Inferior parietal cortex (tissue), 1 donor: Measurements from ENCODE around the gene SETD1B.
A peak's percentile ranks its signal among the peaks of the same experiment; 100 is the strongest.
"Not testable (repeated sequence)": the region's sequence is repeated elsewhere in the genome, so short reads cannot be mapped to it uniquely, and the experiment has no call there.

ENCODE experiments used
- DNase-seq: peaks from one replicate; pipeline ENCODE4 v3.0.0-alpha.2; 2016; ENCODE audit errors: extremely low spot score

Gene SETD1B

GRCh38 chr12:121825041-121825523, 21.3 kb downstream of the SETD1B start:
- DNase-seq, result no peak

- DNase-seq, result no peak
Measured at GRCh38 chr12:121826318-121827150, 22.7 kb downstream of the SETD1B start.

GRCh38 chr12:121827351-121828099, 23.7 kb downstream of the SETD1B start:
- no peak for DNase-seq

DNA sequence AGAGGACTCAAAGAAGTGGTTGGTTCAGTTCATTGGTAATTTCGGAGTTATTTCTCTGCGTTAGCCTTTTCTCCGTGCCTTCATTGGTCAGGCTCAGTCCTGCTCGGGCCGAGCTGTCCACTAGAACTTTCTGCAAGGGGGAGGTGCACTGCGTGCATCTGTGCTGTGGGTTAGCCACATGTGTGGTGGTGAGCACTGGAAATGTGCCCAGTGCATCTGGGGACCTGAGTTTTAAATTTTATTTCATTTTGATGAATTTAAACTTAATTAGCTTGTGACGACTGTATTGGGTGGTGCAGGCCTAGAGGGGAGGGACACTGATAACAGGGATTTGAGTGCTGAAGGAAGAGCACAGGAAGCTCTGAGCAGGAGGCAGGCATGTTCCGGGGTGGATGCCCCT, 24.5 kb downstream of the SETD1B start:
- no peak for DNase-seq

DNA sequence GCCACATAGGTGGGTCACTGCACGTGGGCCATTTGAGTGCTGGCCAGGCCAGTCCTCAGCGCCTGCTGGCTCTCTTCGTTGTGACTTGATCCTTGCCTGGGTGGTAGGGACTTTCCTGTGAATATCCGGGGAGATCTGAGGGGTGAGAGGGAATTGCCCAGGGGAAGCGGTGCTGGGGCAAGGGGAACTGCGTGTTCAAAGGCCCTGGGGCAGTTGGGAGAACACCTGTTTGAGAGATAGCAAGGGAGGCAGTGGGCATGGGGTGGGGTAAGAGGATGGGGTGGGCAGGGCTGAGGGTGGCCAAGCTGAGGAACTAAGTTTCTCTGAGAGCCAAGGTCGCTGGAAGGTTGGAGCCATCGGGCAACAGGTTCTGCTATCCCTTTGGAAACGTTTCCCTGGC, 25.0 kb downstream of the SETD1B start:
- DNase-seq, result no peak

DNA sequence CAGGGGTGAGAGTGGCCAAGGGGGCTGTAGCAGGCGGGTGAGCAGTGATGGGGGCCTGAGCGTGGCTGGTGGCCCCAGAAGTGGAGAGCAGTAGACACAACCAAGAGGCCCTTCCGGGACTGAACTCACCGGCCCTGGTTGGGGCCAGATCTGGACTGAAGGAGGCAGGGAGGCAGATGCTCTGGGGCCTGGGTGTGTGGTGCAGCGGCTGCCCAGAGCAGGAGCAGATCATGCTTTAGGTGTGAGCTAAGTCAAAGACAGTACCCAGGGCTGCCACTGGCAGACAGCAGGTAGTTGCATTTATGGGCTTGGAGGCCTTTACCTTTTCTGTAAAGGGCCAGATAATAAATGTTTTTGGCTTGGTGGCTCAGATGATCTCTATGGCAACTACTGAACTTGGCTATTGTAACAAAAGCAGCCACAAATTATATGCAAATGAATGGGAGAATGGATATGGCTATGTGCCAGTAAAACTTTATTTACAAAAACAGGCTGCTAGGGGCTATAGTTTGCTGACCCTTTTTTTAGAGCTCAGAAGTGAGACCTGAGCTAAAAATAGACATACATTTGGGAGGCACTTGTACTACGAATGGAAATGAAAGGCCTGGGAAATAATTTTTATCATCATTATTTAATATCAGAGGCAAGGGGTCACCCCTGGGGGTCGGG, 25.6 kb downstream of the SETD1B start:
- no peak for DNase-seq

GRCh38 chr12:121830134-121830533, 26.3 kb downstream of the SETD1B start:
- DNase-seq, result no peak

- no peak for DNase-seq
Measured at GRCh38 chr12:121830588-121831265, 26.9 kb downstream of the SETD1B start.

DNA sequence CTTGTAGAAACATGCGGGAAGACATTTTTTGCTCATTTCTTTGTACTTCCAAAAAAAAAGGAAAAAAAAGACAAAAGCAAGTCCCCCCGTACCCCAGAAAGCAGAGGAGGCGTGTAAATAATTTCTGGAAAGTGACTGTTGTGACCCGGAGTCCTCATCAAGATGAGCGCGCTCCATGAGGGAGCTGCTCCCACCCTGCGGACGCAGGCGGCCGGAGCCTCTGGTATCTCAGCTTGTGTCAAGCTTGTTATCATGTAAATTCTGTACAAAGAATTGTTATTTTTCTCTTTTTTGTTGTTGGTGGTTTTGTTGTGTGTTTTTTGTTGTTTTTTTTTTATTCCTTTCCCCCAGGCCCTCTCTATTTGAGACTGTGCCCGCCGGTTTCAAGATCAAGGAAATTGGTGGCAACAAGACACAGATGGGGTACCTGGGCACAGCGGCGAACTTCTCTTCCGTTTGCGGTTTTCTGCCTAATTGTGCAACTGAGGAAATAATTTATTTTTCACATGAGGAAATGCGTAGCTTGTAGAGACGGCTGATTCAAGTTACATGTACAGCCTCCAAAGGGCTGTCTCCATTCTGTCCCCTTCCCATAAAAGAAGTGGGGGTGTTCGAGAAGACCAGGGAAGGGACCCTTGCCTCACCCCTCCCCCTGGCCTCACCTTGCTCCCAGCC, 27.9 kb downstream of the SETD1B start:
- DNase-seq, result no peak

DNA sequence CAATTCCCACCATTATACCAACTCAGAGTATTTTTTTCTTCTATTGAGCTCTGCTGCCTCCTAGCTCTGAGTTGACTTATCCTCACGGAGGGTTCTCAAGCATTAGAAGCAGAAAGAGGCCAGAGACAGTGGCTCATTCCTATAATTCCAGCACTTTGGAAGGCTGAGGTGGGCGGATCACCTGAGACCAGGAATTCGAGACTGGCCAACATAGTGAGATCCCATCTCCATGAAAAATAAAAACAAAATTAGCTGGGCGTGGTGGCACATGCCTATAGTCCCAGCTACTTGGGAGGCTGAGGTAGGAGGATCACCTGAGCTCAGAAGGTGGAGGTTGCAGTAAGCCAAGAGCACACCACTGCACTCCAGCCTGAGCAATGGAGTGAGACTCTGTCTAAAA, 33.9 kb downstream of the SETD1B start:
- DNase-seq, result no peak

GRCh38 chr12:121838126-121838525, 34.3 kb downstream of the SETD1B start:
- no peak for DNase-seq

- peak; percentile 92 for DNase-seq
Measured at GRCh38 chr12:121839106-121839992, 35.5 kb downstream of the SETD1B start.

DNA sequence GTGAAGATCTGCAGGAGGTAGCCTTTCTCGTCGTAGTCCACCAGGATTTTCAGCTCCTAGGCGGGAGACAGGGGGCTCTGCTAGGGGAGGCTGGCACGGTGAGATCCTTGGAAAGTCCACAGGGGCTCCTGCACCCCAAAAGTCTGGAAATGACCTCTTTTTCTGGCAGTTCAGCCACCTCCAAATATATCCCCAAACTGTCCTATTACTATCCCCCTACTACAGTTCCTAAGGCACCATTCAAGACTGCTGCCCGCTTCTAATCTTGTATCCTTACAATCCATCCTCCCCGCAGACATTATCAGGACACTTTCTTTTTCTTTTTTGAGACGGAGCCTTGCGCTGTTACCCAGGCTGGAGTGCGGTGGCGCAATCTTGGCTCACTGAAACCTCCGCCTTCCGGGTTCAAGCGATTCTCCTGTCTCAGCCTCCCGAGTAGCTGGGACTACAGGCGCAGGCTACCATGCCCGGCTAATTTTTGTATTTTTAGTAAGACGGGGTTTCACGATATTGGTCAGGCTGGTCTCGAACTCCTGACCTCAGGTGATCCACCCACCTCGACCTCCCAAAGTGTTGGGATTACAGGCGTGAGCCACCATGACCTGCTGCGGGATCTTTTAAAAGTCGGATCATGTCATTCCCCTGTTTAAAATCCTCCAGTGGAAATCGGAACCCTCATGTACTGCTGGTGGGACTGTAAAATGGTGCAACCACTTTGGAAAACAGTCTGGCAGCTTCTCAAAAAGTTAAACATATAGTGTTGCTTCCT, 36.4 kb downstream of the SETD1B start:
- DNase-seq, result no peak

DNA sequence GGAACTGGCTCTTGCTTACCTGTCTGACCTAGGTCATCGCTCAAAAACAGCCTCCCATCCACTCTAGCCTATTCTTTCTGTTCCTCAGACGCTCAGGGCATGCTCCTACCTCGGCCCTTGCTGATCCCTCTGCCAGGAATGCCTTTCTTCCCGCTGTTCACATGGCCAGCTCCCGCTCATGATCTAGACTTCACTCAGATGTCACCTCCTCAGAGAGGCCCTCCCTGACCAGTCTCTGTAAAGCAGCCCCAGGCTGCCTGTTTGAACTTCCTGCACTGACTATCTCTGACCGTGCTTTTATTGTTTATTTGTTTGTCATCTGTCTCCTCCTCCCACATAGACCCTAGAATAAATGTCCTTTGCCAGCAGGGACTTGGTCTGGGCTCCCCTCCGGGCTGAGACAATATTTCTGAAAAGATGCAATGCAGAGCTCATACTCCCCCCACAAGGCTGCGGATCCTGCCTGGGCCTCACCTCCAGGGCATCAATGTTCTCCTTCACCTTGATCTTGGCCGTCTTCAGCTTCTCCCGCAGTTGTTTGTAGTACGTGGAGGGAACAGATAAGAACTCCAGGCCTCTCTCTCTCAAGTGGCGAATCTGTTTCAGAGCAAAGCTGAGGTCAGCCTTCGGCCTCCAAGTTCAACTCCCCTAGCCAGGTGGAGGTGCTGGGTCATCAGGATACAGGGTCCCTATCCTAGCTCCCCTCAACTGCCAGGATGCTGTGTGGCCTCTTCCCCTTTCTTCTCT, 39.6 kb downstream of the SETD1B start:
- DNase-seq, result no peak

DNA sequence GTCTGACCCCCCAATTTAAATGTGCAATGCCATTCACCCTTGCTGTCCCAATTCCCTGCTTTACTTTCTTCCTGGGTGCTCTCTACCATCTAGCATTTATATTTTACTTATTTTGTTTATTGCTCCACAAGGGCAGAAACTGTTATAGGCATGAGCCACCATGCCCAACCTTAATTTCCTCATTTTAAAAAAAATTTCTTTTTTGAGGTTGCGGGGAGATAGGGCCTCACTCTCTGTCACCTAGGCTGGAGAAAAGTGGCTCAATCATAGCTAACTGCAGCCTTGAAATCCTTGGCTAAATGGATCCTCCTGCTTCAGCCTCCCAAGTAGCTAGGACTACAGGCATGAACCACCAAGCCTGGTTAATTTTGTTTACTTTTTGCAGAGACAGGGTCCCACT, 41.9 kb downstream of the SETD1B start:
- DNase-seq, result no peak

- DNase-seq, result no peak
Measured at GRCh38 chr12:121849211-121849610, 45.4 kb downstream of the SETD1B start.

- no peak for DNase-seq
Measured at GRCh38 chr12:121849665-121850064, 45.9 kb downstream of the SETD1B start.

- DNase-seq, result not testable (repeated sequence)
Measured at GRCh38 chr12:121852392-121852791, 48.6 kb downstream of the SETD1B start.
